Activated T-helper 2 cell treated with anti-CD3 and anti-CD28 coated beads, Interferon-gamma antibody, Interleukin-2, Interleukin-4, amounts not matched to agents 10 μg/mL and 5 μg/mL and 100 μg/mL, durations not matched to agents 14 hours and 24 hours and 36 hours (primary cell): ENCODE measurements around the gene SLC27A2. TPM values are rescaled to one million over a fixed set of nuclear protein-coding genes. Genes with fewer than 3 reads are reported as not detected.

Experiments
- DNase-seq: peaks from one replicate; pipeline ENCODE4 v3.0.0; 2021; ENCODE audit warnings: low spot score
- H3K27ac Mint-ChIP-seq: one replicate; pipeline ENCODE4 v1.8.0; 2021; ENCODE audit warnings: mixed read lengths
- H3K27me3 Mint-ChIP-seq: one replicate; pipeline ENCODE4 v1.8.0; 2021; ENCODE audit warnings: low read depth, mixed read lengths
- H3K36me3 Mint-ChIP-seq: one replicate; pipeline ENCODE4 v1.8.0; 2021; ENCODE audit warnings: low read depth, mixed read lengths
- H3K4me1 Mint-ChIP-seq: one replicate; pipeline ENCODE4 v1.8.0; 2021; ENCODE audit warnings: low read depth, mixed read lengths
- H3K4me3 Mint-ChIP-seq: one replicate; pipeline ENCODE4 v1.8.0; 2021; ENCODE audit warnings: low read depth, mild to moderate bottlenecking, moderate library complexity, mixed read lengths
- H3K9me3 Mint-ChIP-seq: one replicate; pipeline ENCODE4 v1.8.0; 2021; ENCODE audit warnings: mixed read lengths
- intact Hi-C: fragments of 100-400 bp; cut with micrococcal nuclease; formaldehyde crosslinking; loops from one replicate; pipeline ENCODE4 v1.15.1; 2023
- total RNA-seq: library from RNA; stranded (reverse); gene quantifications from 2 replicates; pipeline ENCODE4 v1.2.3, GENCODE V29; 2022

The SLC27A2 gene
- total RNA-seq, 1 donor from 2014 or later: 99.5 TPM

DNA sequence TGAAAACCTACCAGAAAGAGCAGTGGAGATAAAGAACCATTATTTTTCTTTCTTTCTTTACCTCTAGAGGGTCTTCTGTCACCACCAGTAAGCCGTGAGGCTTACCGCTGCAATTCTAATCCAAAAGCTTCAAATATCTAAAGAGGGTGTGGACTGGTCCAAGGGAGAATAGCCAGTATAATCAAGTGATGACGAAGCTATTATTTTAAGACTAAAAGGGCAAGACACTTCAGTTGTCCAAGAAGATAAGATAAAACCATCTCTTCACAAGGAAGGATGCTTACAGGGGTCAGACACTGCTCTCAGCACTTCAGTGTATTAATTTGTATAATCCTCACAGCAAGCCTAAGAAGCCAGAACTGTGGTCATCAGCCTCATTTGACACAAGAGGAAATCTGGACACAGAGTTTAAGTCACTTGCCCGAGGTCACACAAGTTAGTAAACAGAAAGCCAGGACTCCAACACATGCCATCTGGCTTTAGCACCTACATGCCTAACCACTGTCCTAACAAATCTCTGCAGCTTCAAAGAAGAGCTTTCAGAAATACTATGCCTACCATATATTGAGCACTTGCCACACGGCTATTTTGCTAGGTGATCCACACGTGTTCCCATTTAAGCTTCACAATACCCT, 68.9 kb downstream of the SLC27A2 start:
- no peak overlapping the region for H3K4me3 Mint-ChIP-seq
- intact Hi-C loops: no loop called here
- DNase-seq: no peak
- no peaks in the 10 kb centered on the region for H3K9me3 Mint-ChIP-seq
- H3K4me1 Mint-ChIP-seq: peaks cover 75% of the 10 kb centered on the region
- H3K27me3 Mint-ChIP-seq: no peaks in the 10 kb centered on the region
- peak overlapping the region; percentile 17 for H3K27ac Mint-ChIP-seq
- H3K36me3 Mint-ChIP-seq: peaks cover 15% of the 10 kb centered on the region

DNA sequence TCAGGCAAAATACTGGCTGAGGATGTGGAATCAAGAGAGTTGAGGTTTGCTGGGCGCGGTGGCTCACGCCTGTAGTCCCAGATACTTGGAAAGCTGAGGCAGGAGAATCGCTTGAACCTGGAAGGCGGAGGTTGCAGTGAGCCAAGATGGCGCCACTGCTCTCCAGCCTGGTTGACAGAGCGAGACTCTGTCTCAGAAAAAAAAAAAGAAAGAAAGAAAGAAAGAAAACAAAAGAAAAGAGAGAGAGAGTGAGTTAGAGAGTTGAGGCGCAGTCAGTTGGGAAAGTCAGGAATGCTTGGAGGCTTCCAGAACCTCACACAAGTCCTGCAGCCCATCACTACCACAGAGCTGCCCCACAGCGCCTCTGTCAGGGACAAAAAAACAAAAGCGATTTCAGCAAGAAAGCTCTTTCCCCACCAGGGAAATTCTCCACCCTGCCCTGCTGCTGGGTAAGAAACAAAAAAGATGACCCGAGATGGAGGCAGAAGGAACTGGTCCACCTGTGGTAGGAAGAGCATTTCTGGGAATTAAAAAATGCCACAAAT, 69.7 kb downstream of the SLC27A2 start:
- Mint-ChIP-seq H3K36me3 (peaks cover 17% of the 10 kb centered on the region), H3K4me3 (no peak overlapping the region), H3K9me3 (no peaks in the 10 kb centered on the region), H3K27me3 (no peaks in the 10 kb centered on the region), H3K4me1 (peaks cover 75% of the 10 kb centered on the region), H3K27ac (peak overlapping the region; percentile 35)
- intact Hi-C loops: no loop called here
- no peak for DNase-seq

DNA sequence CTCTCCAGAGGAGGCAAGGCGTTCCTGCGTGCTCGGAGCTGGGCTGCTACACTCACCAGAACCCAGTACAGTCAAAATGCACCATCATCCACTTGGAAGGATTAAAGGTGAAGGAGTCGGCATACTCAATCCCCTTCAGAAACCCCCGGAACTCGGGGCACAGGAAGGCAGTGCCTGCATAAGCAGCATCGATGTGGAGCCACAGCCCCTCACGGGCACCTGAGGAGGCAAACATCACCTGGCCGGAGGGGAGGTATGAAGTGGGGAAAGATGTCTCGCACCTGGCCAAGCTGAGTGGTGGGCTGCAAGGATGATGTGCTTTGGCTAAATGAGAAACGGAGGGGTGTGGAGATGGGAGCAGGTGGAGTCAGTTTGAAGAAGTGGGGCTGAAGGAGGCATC, 70.6 kb downstream of the SLC27A2 start:
- peaks cover 21% of the 10 kb centered on the region for H3K36me3 Mint-ChIP-seq

DNA sequence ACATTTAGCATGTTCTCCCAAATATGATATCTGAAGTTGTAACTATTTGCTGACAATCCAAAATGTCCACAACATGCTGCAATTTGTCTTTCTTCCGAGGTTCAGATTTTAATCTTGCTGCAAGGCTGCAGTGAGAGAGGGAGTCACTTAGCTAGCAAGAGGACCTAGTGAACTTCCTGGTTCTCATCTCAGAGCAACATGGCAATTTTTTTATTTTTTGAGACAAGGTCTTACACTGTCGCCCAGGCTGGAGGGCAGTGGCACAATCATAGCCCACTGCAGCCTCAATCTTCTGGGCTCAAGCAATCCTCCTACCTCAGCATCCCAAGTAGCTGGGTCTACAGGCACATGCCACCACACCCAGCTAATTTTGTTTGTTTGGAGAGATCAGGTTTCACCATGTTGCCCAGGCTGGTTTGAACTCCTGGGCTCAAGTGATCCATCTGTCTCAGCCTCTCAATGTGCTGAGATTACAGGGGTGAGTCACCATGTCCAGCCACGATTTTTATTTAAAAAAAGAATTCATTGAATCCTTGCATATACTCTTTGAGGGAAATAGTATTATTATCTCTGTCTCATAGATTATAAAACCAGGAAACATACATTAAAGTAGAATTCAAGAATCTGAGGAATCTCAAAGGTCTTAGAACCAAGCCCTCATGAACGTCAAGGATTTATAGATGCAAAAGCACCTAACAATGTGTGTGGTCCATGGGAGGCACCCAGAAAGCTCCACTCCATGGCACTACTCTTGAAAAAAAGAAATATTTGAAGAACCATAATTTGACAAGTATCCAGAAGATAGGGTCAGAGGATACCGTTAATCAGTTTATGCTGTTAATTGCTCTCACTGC, 74.4 kb downstream of the SLC27A2 start:
- H3K27ac Mint-ChIP-seq: peak overlapping the region; percentile 90
- H3K36me3 Mint-ChIP-seq: peaks cover 11% of the 10 kb centered on the region
- DNase-seq: no peak
- H3K9me3 Mint-ChIP-seq: no peaks in the 10 kb centered on the region
- intact Hi-C loops: no loop called here
- H3K27me3 Mint-ChIP-seq: no peaks in the 10 kb centered on the region
- H3K4me3 Mint-ChIP-seq: no peak overlapping the region
- H3K4me1 Mint-ChIP-seq: peaks cover 69% of the 10 kb centered on the region

More for the DNA sequence above, 70.6 kb downstream of the SLC27A2 start:
- intact Hi-C loops: no loop called here
- Mint-ChIP-seq H3K4me1 (peaks cover 76% of the 10 kb centered on the region), H3K9me3 (no peaks in the 10 kb centered on the region), H3K27ac (no peak overlapping the region), H3K27me3 (no peaks in the 10 kb centered on the region), H3K4me3 (no peak overlapping the region)
- no peak for DNase-seq

DNA sequence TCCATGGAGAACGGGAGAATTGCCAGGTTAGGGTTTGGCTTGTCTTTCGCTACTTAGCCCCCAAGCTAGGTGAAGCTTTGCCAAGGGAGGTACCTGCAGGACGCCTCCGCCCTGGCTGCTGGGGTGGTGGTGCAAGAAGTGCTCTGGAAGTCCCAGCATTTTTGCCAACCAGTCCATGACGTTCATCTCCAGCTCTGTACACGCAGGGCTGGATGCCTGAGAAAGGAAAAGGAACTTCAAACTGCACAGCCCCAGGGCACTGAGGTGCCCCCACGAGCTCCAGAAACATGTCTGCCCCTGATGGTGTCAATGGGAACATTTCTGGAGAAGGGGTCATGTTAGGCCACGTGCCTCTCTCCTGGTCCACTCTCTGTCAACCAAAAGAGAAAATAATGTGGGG, 75.3 kb downstream of the SLC27A2 start:
- Mint-ChIP-seq H3K9me3 (no peaks in the 10 kb centered on the region), H3K36me3 (peaks cover 11% of the 10 kb centered on the region), H3K4me1 (peaks cover 73% of the 10 kb centered on the region), H3K4me3 (no peak overlapping the region), H3K27me3 (no peaks in the 10 kb centered on the region), H3K27ac (peak overlapping the region; percentile 90)
- intact Hi-C loops: no loop called here
- no peak for DNase-seq

DNA sequence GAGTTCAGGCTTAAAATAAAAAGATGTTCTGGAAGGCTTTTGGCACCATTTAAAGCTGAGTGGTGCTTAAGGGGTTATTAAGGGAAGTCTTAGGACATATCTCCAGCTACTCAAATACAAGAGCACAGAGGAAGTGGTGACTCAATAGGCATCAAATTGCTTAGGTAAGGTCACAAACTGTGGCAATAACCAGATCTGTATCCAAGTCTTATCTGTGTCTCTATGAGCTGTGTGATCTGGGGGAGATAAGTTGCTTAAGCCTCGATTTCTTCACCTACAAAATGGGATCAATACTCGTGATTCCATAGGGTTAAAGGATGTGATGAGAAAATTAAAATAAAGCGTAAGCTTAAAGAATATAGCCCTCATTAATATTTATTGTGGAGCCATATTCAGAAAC, 75.9 kb downstream of the SLC27A2 start:
- H3K27ac Mint-ChIP-seq: peak overlapping the region; percentile 98
- H3K4me3 Mint-ChIP-seq: no peak overlapping the region
- no peaks in the 10 kb centered on the region for H3K27me3 Mint-ChIP-seq
- intact Hi-C loops: no loop called here
- H3K36me3 Mint-ChIP-seq: peaks cover 11% of the 10 kb centered on the region
- no peak for DNase-seq
- no peaks in the 10 kb centered on the region for H3K9me3 Mint-ChIP-seq
- H3K4me1 Mint-ChIP-seq: peaks cover 73% of the 10 kb centered on the region

DNA sequence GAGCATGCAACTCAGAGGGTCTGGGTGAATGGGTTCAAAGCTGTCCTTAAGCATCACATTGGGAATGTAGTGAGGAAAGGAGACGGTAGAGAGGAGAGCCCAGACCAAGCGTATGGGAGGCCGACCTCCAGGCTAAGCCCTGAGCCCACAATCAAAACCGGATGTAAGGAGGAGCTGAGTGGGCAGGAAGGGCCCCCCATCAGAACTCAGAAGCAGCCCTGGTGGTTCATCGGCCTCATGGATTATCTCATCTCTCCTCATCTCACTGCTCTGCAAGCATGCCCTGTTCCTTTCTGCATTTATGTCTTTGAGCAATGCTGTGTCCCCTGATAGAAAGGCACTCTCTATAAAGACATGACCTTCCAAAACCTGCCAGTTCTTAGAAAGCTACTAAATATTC, 77.3 kb downstream of the SLC27A2 start:
- Mint-ChIP-seq H3K4me1 (peaks cover 77% of the 10 kb centered on the region), H3K9me3 (no peaks in the 10 kb centered on the region), H3K4me3 (peak overlapping the region; percentile 15), H3K27ac (peak overlapping the region; percentile 98), H3K27me3 (no peaks in the 10 kb centered on the region), H3K36me3 (peaks cover 11% of the 10 kb centered on the region)
- no peak for DNase-seq
- intact Hi-C loops: no loop called here

DNA sequence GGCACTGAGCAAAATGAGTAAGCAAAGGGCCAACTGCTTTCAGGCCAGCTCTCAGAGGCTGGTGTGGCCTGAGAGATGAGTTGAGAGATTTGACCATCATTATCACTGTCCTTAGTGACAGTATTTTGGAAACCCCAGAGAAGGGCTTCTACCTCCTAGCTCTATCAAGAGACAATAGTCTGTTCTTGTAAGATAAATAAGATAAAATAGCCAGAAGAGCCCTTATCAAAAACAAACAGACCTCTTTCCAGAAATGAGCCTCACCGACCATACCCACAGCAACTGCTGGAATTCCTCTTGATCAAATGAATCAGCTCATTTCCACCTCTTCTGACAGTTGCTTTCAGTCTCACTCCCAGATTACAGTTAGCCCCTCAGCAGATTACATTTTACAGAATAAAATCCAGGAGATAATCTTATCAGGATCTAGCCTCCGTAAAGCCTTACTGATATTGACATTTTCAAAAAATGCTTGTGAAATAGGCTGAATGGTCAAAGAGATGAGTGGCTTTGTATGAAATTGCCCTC, 79.0 kb downstream of the SLC27A2 start:
- peaks cover 76% of the 10 kb centered on the region for H3K4me1 Mint-ChIP-seq
- H3K27ac Mint-ChIP-seq: peak overlapping the region; percentile 98
- intact Hi-C loops: loop anchor here (1.0 to 5.0 kb wide), 12 partner anchors 12 to 1384 kb away; partner anchors contain the start of gene EID1
- DNase-seq: no peak
- H3K4me3 Mint-ChIP-seq: peak overlapping the region; percentile 64
- no peaks in the 10 kb centered on the region for H3K9me3 Mint-ChIP-seq
- H3K27me3 Mint-ChIP-seq: no peaks in the 10 kb centered on the region
- H3K36me3 Mint-ChIP-seq: peaks cover 5% of the 10 kb centered on the region

DNA sequence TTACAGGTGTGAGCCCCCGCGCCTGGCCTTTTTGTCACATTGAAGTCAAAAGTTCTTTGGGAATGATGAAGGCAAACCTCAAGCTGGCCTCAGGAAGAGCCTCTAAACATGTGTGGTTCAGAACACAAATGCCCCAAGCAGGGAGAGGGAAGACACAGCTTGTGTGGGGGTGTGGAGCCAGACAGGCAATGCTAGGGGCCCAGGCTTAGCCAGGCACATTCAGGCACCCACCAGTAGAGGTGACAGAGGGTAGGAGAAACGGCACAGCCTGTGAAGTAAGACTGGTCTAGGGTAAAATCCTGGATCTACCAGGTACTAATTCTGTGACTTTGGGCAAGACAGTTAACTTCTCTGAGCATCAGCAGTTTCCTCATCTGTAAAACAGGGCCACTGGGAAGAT, 80.0 kb downstream of the SLC27A2 start:
- Mint-ChIP-seq H3K4me3 (no peak overlapping the region), H3K36me3 (peaks cover 4% of the 10 kb centered on the region), H3K4me1 (peaks cover 66% of the 10 kb centered on the region), H3K27me3 (no peaks in the 10 kb centered on the region), H3K27ac (peak overlapping the region; percentile 98), H3K9me3 (peaks cover 1% of the 10 kb centered on the region)
- intact Hi-C loops: loop anchor here (1.0 to 5.0 kb wide), 10 partner anchors 13 to 1385 kb away; partner anchors contain the start of gene EID1
- no peak for DNase-seq

DNA sequence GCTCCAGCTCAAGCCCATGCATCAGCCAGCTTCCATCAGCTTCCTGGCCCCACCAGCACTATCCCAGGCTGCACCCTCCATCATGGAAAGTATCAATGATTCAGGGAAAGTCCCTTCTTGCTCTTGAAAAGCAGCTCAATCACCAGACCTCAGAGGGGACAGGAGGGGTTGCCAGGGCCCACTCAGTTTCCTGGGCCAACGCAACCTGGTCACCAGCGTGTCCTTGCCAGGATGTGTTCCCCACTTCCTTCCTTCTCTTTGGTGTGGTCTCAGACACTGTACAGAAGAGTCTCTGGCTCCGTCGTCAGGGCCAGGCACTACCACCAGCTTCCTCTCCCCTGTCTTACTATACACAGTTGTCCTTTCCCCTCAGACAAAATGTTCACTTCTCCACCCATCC, 80.5 kb downstream of the SLC27A2 start:
- intact Hi-C loops: loop anchor here (1.0 to 5.0 kb wide), 5 partner anchors 55 to 1385 kb away; partner anchors contain the start of gene EID1
- peak; percentile 63 for DNase-seq
- Mint-ChIP-seq H3K27ac (peak overlapping the region; percentile 98), H3K9me3 (peaks cover 6% of the 10 kb centered on the region), H3K27me3 (no peaks in the 10 kb centered on the region), H3K4me1 (peaks cover 62% of the 10 kb centered on the region), H3K36me3 (peaks cover 5% of the 10 kb centered on the region), H3K4me3 (peak overlapping the region; percentile 0)

DNA sequence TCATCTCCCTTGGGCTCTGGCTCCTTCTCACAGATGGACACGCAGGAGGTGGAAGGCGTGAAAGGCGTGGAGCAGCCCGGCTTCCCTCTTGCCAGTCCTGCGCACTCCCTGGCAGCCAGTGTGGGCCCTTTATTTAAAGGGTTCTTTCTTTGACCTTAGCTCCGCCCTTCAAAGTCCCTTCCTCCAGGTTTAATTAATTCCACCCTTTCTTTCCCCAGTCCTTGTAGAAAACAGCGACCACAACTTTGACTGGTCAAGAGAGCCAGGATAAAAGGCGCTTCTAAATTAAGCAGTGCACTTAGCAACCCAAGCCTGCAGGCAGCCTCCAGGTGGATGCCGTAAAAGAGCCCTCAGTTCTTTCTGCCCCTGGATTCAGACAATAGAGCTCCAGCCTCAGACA, 83.6 kb downstream of the SLC27A2 start, which contains the start of gene HDC:
Gene HDC (minus strand): TSS at position 107 of the 400 bp plus-strand sequence. CDS start 103 bp downstream, at position 4.
- intact Hi-C loops: no loop called here
- peaks cover 16% of the 10 kb centered on the region for H3K9me3 Mint-ChIP-seq
- peaks cover 5% of the 10 kb centered on the region for H3K36me3 Mint-ChIP-seq
- H3K4me3 Mint-ChIP-seq: no peak within 1 kb of the TSS
- DNase-seq: no peak
- peaks cover 41% of the 10 kb centered on the region for H3K4me1 Mint-ChIP-seq
- H3K27ac Mint-ChIP-seq: peak within 1 kb of the TSS; percentile 98
- no peaks in the 10 kb centered on the region for H3K27me3 Mint-ChIP-seq

DNA sequence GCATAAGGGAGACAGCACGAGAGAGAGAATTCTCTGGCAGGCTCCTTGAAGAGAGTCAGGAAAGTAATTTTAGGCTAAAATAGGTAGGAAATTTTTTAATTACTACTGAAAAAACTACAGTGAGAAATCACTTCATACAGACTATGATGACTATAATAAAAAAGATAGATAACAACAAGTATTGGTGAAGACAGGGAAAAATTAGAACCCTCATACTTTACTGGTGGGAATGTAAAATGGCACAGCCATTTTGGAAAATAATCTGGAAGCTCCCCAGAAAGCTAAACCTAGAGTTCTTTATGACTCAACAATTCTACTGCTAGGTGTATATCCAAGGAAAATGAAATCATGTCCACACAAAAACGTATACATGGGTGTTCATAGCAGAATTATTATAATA, 85.6 kb downstream of the SLC27A2 start:
- Mint-ChIP-seq H3K27ac (no peak overlapping the region), H3K36me3 (peaks cover 5% of the 10 kb centered on the region), H3K4me3 (no peak overlapping the region), H3K4me1 (peaks cover 23% of the 10 kb centered on the region), H3K9me3 (peaks cover 16% of the 10 kb centered on the region), H3K27me3 (no peaks in the 10 kb centered on the region)
- intact Hi-C loops: no loop called here
- no peak for DNase-seq
